Endothelial cell of umbilical vein (primary cell): ENCODE measurements around the gene MGAT5.

Experiments
- EZH2 ChIP-seq: IDR thresholded peaks from 2 replicates; pipeline ENCODE4 v1.6.1; 2012; ENCODE audit warnings: borderline replicate concordance, low read depth, mild to moderate bottlenecking, moderate library complexity, low read length, inconsistent platforms; ENCODE audit not compliant: severe bottlenecking
- POLR2A ChIP-seq: IDR thresholded peaks from 2 replicates; pipeline ENCODE4 v1.6.1; 2012; ENCODE audit warnings: low read depth, mild to moderate bottlenecking, control low read depth, low read length
- POLR2AphosphoS5 ChIP-seq: IDR thresholded peaks from 2 replicates; pipeline ENCODE4 v1.6.1; 2012; ENCODE audit warnings: low read depth, mild to moderate bottlenecking, control low read depth, low read length, moderate library complexity; ENCODE audit not compliant: insufficient read depth
- TF ChIP-seq, protein P1 (sequence below), 2 donors: IDR thresholded peaks; 1 replicate in 1 of 2; 2 replicates in 1 of 2; pipeline ENCODE4 v1.5.1; 2011; ENCODE audit warnings: low read length in 2 of 2, mild to moderate bottlenecking in 2 of 2, moderate library complexity in 2 of 2, control low read depth in 1 of 2, inconsistent platforms in 1 of 2, low read depth in 1 of 2; ENCODE audit not compliant: insufficient read depth in 1 of 2; ENCODE audit errors: extremely low read depth in 1 of 2
- TF ChIP-seq, protein P2 (sequence below): IDR thresholded peaks from 2 replicates; pipeline ENCODE4 v1.6.1; 2011; ENCODE audit not compliant: insufficient read depth, insufficient read length

DNA sequence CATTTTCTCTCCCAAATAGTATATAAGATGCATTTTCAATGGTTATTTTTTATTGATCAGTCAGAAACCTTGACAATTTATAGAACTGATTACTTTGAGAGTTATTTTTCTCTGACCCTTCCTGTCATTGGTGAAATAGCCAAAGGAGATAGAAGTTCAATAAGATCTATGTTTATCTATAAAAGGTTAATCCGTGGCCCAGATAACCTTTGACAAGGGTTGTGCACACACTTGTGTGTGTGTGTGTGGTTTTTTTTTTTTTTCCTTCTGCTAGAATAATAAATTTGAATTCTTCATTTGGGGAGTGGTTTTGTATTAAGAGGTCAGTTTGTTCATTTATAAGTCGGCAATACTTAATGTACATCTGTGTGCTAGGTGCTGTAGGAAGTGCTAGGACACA lies 160.0 kb downstream of the MGAT5 start:
- TF ChIP-seq, protein P1, sequence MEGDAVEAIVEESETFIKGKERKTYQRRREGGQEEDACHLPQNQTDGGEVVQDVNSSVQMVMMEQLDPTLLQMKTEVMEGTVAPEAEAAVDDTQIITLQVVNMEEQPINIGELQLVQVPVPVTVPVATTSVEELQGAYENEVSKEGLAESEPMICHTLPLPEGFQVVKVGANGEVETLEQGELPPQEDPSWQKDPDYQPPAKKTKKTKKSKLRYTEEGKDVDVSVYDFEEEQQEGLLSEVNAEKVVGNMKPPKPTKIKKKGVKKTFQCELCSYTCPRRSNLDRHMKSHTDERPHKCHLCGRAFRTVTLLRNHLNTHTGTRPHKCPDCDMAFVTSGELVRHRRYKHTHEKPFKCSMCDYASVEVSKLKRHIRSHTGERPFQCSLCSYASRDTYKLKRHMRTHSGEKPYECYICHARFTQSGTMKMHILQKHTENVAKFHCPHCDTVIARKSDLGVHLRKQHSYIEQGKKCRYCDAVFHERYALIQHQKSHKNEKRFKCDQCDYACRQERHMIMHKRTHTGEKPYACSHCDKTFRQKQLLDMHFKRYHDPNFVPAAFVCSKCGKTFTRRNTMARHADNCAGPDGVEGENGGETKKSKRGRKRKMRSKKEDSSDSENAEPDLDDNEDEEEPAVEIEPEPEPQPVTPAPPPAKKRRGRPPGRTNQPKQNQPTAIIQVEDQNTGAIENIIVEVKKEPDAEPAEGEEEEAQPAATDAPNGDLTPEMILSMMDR (IDR thresholded peaks at IDR 0.05; ENCODE audit: extremely low read depth in 1 of 2, insufficient read depth in 1 of 2, low read depth in 1 of 2, low read length in 2 of 2): no peak
- no peak for TF ChIP-seq POLR2AphosphoS5
- no peak for TF ChIP-seq EZH2
- no peak for TF ChIP-seq POLR2A
- TF ChIP-seq, protein P2, sequence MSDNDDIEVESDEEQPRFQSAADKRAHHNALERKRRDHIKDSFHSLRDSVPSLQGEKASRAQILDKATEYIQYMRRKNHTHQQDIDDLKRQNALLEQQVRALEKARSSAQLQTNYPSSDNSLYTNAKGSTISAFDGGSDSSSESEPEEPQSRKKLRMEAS: no peak
